HG02938 (cell line): ENCODE measurements around the gene RWDD3.

ENCODE experiments used
- ATAC-seq: cut with Tn5 transposase; IDR thresholded peaks from one replicate; pipeline ENCODE4 v1.9.1; 2021; ENCODE audit warnings: mild to moderate bottlenecking, moderate library complexity; ENCODE audit not compliant: unreplicated experiment

Gene RWDD3

DNA sequence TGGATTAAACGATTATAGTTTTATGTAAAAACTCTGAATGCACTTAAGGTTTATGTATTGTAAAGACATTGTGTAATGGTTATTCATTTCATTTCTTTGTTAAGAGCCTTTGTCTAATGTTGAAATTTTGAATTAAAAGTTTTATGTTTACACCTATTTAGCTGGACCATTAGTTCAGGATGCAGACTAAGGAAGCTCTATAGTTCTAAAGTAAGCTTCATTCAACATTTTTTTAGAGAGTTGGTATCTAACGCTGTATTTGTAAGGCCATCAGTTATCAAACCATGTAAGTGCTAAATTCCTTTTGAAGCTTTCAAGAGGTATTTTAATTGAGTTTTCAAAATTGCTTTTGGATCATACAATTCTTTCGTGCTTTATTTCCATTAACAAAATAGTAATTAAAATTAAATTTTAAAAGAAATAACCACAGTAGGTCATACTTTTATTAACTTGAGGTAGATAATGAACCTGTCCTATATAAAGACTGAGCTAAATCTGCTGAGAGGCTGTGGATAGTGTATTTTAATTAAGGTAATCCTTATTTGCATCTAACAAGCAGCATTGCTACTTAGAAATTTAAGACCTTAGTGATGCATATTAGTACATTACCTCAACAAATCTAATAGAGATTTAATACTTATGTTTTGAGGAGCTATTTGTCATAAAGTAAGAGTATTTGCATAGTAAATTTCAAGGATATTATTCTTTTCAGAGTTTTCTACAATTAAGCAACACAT is 47.9 kb downstream of the RWDD3 start:
- no peak for ATAC-seq

DNA sequence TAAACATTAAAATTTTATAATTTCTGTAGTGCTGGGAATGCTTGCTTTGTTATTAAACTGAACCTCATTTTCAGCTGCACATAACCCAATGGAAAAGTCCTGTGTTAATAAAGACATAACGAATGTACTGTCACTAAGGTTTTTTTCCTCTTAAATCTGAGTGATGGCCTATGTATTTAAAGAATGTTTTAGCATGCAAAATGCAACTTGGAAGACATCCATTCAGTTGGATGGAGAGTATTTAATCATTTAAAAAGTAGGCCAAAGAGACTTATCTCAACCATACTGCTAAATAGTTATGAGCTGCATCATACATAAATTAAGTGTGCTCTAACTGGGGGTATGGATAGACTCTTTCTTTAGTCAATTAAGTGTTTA is 48.5 kb downstream of the RWDD3 start:
- ATAC-seq, result no peak

- ATAC-seq, result no peak
Measured at GRCh38 chr1:95284420-95284819, 50.4 kb downstream of the RWDD3 start.

- no peak for ATAC-seq
Measured at GRCh38 chr1:95286479-95286878, 52.5 kb downstream of the RWDD3 start.

GRCh38 chr1:95287081-95287480 is 53.1 kb downstream of the RWDD3 start:
- no peak for ATAC-seq

DNA sequence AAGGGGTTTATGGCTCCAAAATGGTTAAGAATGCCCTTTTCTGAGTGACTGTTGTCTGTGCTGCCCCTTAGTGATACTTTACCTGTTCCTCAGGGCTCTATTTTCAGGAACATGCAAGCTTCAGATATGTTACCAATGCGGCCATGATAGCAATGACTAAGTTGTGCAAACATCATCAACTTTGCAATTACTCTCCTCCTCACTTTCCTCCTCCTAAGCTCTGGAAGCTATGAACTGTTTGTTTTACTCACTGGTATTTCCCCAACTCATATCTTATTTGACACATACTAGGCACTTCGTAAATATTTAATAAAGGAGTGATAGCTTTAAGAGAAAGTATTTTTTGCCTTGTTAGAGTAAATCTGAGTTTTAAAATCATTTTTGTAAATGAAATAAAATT is 53.8 kb downstream of the RWDD3 start:
- ATAC-seq, result no peak
